Putamen (tissue), 1 donor: ENCODE results near the gene BABAM2.

Experiments used
- DNase-seq: peaks from one replicate; pipeline ENCODE4 v3.0.0-alpha.2; 2016; ENCODE audit warnings: low spot score

Gene BABAM2

GRCh38 chr2:28163627-28164279 lies 273.2 kb downstream of the BABAM2 start:
- DNase-seq, result no peak

DNA sequence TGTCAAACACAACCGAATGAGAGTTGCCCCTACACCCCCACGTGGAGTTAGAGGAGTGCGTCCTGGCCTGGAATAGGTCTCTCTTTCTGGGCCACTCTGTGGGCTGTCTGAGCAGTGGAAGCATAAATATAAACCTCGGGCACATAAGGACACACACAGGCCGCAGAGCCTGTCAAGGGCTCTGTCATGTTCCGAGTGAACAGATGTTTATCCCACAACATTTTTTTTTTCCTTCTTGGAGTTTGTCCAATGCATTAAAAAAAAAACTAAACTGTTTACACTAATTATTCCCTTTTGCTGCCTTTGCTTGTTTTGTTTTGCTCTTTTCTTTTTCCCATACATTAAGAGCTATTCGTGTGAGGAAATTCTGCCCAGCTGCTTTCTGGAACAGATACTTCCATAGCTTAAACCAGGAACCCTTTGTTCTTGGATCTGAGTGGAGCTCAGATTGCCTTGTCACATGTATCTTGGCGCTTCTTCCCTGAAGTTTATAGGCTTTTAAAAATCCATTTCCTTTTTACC lies 273.8 kb downstream of the BABAM2 start:
- DNase-seq, result no peak

GRCh38 chr2:28165087-28165635 lies 274.6 kb downstream of the BABAM2 start:
- DNase-seq, result no peak

- no peak for DNase-seq
These were observed 276.4 kb downstream of the BABAM2 start for GRCh38 chr2:28166956-28167355.

DNA sequence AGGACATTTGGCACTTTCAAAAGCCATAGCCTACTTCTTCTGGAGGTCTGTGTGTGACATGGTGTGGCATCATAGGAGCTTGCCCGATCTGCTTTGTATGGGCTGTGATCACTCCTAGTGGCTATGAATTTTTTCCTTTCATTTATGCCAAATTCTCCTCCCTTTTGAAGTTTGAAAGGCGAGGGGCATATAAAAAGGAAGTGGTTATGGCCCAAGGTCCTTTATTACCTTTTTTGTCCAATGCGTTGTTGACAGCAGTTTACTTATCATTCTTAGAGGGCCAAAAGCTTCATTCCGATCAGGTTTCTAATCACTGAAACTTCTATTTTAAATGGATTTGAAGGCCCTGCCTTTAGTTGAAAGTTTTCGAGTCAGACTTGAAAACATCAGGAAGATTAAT lies 277.8 kb downstream of the BABAM2 start:
- DNase-seq, result no peak

GRCh38 chr2:28169492-28169891 lies 279.0 kb downstream of the BABAM2 start:
- DNase-seq, result no peak

DNA sequence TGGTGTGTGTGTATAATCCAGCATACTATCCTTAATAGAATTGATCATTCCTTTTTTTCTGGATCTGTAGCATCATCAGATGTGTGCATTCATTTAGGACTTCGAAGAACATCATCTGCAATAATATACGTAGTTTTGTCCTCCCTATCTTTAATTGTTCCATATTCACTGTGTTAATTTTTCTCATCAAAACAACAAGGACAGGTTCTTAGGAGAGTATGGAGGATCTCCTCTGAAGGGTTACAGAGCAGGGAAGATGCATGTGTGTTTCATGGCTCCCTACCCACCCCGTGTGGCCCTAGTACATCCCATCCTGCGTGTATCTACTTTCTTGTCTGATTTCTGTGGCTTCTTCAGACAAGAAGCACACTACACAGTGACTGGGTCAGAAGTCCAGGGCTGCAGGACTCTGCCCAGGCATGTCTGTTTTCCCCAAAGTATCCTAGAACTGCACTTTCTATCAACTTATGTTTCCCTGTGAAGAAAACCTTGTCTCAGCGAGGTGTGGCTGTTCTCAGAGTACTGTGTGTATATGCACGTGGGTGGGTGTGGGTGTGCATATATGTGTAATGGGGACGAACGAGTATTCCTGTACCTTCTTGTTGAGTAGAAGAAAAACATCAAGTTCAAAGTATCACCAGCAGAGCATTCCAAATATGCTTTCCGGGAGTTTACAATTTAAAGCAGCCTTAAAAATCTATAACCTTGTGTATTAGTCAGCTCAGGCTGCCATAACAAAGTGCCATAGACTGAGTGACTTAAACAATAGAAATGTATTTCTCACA lies 281.8 kb downstream of the BABAM2 start:
- peak; percentile 45 for DNase-seq

DNA sequence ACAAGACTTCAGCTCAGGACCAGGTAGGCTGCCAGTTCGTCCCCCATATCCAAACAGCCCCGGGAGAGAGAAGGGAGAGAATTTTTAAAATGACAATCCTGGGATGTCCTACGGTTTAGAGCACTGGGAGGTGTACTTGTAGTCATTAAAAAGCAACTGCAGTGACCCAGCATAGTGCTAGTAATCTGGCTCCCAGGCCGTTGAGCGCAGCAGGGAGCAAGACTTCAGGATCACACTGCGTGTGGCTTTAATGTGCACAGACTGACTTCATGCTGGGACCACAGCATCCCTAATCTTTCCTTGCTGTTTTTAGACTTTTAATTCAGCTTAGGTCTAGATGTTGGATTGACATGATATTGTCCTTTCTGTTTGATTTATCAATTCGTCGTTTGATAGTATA lies 282.8 kb downstream of the BABAM2 start:
- no peak for DNase-seq

GRCh38 chr2:28174211-28174610 lies 283.7 kb downstream of the BABAM2 start:
- DNase-seq, result no peak

DNA sequence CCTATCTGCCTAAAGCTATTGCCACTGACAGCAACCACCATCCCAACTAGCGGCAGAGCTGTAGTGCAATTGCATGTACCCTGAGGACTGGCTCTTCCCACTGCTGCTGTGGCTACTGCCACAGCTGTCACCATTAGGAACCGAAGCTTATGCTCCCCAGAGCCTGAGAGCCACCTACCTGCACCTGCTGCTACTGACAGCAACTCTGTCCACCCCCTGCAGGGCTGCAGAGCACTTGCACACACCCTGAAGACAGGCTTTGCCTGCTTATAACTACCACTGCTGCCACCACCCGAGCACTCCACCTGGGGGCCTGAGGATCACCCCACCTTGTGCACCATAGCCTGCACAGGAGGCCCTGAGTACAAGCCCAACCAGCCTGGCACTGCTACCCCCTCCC lies 284.5 kb downstream of the BABAM2 start:
- no peak for DNase-seq

GRCh38 chr2:28178946-28179345 lies 288.4 kb downstream of the BABAM2 start:
- no peak for DNase-seq

GRCh38 chr2:28181801-28182200 lies 291.3 kb downstream of the BABAM2 start:
- DNase-seq, result no peak

DNA sequence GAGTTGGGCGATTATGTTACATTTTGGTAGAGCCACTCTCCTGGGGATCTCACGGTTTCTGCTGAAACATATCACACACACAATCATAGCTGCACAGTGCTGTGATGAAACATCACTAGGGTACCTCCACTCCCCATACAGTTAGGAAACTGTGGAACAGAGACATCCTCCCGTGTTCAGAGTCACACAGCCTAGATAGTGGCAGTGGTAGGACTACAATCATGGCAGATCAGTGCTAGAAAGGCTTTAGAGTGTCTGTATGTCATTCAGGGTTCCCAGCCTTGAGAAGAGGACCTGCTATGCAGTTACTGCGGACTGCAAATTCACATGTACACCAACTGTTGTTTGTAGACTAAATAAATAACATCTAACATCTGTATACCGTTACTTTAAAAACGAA lies 291.8 kb downstream of the BABAM2 start:
- no peak for DNase-seq

GRCh38 chr2:28185153-28185552 lies 294.6 kb downstream of the BABAM2 start:
- no peak for DNase-seq

DNA sequence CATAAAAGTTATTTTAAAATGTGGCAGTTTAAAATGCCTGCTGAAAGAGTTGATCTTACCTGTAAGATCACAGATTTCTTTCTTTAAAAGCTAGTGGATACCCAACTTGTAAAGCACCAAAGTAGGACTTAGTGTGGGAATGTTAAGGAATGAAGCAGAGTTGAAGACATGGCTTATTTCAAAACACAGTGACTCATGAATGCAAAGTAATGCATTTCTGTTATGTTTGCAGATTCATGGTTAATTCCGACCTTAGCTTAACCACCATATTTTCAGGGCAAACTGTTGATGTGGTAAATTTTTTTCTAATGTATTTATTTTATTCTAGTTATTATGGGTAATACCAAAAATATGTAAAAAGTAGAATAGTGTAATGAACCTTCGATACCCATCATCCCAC lies 295.4 kb downstream of the BABAM2 start:
- no peak for DNase-seq

DNA sequence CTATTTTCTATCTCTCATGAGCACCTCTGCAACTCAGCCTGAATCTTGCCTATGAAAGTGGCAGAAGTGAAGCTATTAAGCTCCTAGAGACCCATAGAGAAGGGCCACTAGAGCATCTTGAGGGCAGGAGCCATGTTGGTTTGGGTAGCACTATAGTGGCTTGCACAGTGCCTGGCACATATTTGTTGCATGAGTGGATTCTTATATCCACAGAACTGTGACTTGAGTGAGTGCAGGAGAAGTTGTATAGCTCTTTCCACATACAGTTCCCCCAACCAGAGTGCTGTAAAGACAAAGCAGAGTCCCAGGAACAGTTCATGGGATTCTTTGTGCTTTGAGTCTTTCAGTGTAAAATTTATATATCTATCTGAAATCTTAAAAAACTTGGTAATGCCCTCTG lies 296.7 kb downstream of the BABAM2 start:
- DNase-seq, result no peak

DNA sequence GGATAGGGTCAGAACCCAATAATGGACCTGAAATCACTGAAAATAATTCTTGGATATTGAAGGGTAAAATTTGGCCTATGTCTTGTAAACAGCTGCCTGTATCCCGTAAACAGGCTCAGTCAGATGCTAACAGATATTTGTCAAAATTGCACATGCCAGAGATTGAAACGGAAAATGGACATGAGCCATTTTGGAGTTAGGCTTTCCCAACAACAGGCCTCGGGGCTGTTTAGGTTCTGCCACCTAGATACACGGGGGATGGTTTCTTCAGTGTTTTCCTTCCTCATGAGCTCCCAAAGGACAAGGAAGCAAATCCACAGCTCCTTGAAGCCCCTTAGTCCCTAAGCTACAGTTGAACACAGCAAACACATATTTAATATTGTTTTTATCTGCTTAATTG lies 297.9 kb downstream of the BABAM2 start:
- no peak for DNase-seq

GRCh38 chr2:28193630-28194403 lies 303.3 kb downstream of the BABAM2 start:
- peak; percentile 28 for DNase-seq

- DNase-seq, result no peak
These were observed 309.6 kb downstream of the BABAM2 start for GRCh38 chr2:28199995-28200679.

DNA sequence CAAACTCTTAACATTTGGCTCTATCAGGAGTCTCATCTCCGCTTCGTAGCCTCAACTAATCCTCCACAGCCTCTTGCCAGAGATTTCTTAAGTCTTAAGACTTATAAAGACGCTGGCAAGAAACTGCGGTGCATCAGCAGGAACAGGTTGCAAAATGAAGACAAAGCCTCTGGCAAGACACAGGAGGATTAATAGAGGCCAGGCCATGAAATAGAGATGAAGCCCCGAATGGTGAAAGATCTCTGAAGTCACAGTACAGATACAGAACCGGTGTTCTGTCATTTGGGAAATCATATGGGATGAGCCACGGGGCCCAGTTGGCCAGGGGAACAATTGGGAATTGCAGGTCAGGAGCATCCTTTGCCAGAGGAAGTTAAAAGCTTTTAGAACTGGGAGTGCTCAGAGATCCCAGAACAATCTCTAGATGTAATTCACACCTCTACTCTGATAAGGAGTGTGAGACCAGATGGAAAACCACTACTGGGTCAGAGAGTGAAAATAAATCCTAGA lies 311.2 kb downstream of the BABAM2 start:
- no peak for DNase-seq

DNA sequence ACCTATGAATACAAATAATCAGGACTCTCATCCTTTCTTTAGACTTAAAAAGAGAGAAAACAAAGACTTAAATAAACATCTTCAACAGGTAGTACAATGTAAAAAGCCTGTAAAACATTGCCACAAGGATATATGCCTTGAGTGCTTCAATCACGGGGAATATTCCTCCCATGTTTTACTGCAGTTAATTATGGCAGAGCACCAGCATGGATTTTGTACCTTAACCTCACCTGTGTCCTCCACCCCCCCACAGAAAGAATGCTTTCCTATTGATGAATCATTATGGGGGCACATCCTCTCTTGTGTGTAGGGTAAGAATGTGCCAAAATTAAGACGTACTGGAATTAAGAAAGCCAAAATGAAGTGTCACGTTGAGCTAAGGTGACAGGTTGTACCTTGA lies 312.2 kb downstream of the BABAM2 start:
- DNase-seq, result no peak

GRCh38 chr2:28206762-28207161 lies 316.2 kb downstream of the BABAM2 start:
- DNase-seq, result no peak
